Effector CD8-positive, alpha-beta T cell (primary cell): ENCODE results near the gene RPL7A.
A peak's percentile ranks its signal among the peaks of the same experiment; 100 is the strongest.

Experiments
- DNase-seq: peaks from one replicate; lab custom pipeline; 2025; lab: John Stamatoyannopoulos, UW

RPL7A gene

GRCh38 chr9:133347515-133347984, 468 bp upstream of the RPL7A start:
- peak; percentile 55 for DNase-seq

GRCh38 chr9:133348718-133349573, 928 bp downstream of the RPL7A start:
- no peak for DNase-seq

- DNase-seq: no peak
Observed at GRCh38 chr9:133349965-133350616, 2.1 kb downstream of the RPL7A start.

GRCh38 chr9:133351526-133351907, 3.5 kb downstream of the RPL7A start:
- no peak for DNase-seq

- no peak for DNase-seq
Observed at GRCh38 chr9:133351908-133352634, 4.1 kb downstream of the RPL7A start.

- no peak for DNase-seq
Observed at GRCh38 chr9:133352635-133353340, 4.8 kb downstream of the RPL7A start.

- DNase-seq: no peak
Observed at GRCh38 chr9:133353548-133353947, 5.5 kb downstream of the RPL7A start.

- no peak for DNase-seq
Observed at GRCh38 chr9:133354766-133355165, 6.7 kb downstream of the RPL7A start.

- no peak for DNase-seq
Observed at GRCh38 chr9:133355881-133356357, 7.9 kb downstream of the RPL7A start.

- DNase-seq: peak; percentile 77
Observed at GRCh38 chr9:133356391-133357091, 8.5 kb downstream of the RPL7A start, which contains the start of the genes SURF1 and SURF2. Gene SURF1, minus strand, starts transcription at chr9:133356487. Its CDS starts 34 bp downstream, at chr9:133356453. Gene SURF2, plus strand, starts transcription at chr9:133356550. Its CDS starts 43 bp downstream, at chr9:133356593.

- no peak for DNase-seq
Observed at GRCh38 chr9:133357656-133358055, 9.6 kb downstream of the RPL7A start.

GRCh38 chr9:133359399-133360175, 11.6 kb downstream of the RPL7A start:
- DNase-seq: no peak

- DNase-seq: no peak
Observed at GRCh38 chr9:133360400-133361393, 12.7 kb downstream of the RPL7A start.

- DNase-seq: no peak
Observed at GRCh38 chr9:133361507-133362092, 13.6 kb downstream of the RPL7A start.

- no peak for DNase-seq
Observed at GRCh38 chr9:133362359-133363044, 14.5 kb downstream of the RPL7A start.

- no peak for DNase-seq
Observed at GRCh38 chr9:133366435-133366834, 18.4 kb downstream of the RPL7A start.

- DNase-seq: no peak
Observed at GRCh38 chr9:133367221-133367620, 19.2 kb downstream of the RPL7A start.

GRCh38 chr9:133367778-133368177, 19.8 kb downstream of the RPL7A start:
- DNase-seq: no peak
